NCI-H748 treated with DMSO at 0.1 percent for 48 hours (cell line): ENCODE measurements around the gene SLC25A14.
"Not testable (repeated sequence)": the region's sequence is repeated elsewhere in the genome, so short reads cannot be mapped to it uniquely, and the experiment has no call there.

Experiments
- DNase-seq: peaks from one replicate; lab custom pipeline; 2025; lab: John Stamatoyannopoulos, UW

Gene SLC25A14

GRCh38 chrX:130339408-130340222 lies at the start of gene SLC25A14:
TSS of gene SLC25A14 (plus strand) at chrX:130339919. CDS start at chrX:130340279, 360 bp downstream.
- peak; percentile 55 for DNase-seq

GRCh38 chrX:130295519-130296296 lies 44.0 kb upstream of the SLC25A14 start:
- no peak for DNase-seq

- DNase-seq: no peak
These were observed 43.4 kb upstream of the SLC25A14 start for GRCh38 chrX:130296297-130296678.

- no peak for DNase-seq
These were observed 43.0 kb upstream of the SLC25A14 start for GRCh38 chrX:130296743-130297142.

GRCh38 chrX:130299279-130300009 lies 40.3 kb upstream of the SLC25A14 start:
- peak; percentile 19 for DNase-seq

GRCh38 chrX:130300010-130300282 lies 39.8 kb upstream of the SLC25A14 start:
- no peak for DNase-seq

GRCh38 chrX:130301405-130301804 lies 38.3 kb upstream of the SLC25A14 start:
- no peak for DNase-seq

GRCh38 chrX:130301977-130302376 lies 37.7 kb upstream of the SLC25A14 start:
- DNase-seq: no peak

GRCh38 chrX:130304587-130305368 lies 34.9 kb upstream of the SLC25A14 start:
- DNase-seq: no peak

- DNase-seq: not testable (repeated sequence)
These were observed 19.8 kb upstream of the SLC25A14 start for GRCh38 chrX:130319886-130320285.

GRCh38 chrX:130321550-130321949 lies 18.2 kb upstream of the SLC25A14 start:
- DNase-seq: no peak

- DNase-seq: no peak
These were observed 9.6 kb upstream of the SLC25A14 start for GRCh38 chrX:130330146-130330545.

- peak; percentile 49 for DNase-seq
These were observed 9.0 kb upstream of the SLC25A14 start for GRCh38 chrX:130330706-130331105.

GRCh38 chrX:130336531-130336930 lies 3.2 kb upstream of the SLC25A14 start:
- DNase-seq: no peak

- not testable (repeated sequence) for DNase-seq
These were observed 850 bp upstream of the SLC25A14 start for GRCh38 chrX:130338869-130339268.

GRCh38 chrX:130340271-130340670 lies 552 bp downstream of the SLC25A14 start:
- peak; percentile 8 for DNase-seq

GRCh38 chrX:130343411-130343810 lies 3.7 kb downstream of the SLC25A14 start:
- no peak for DNase-seq

- no peak for DNase-seq
These were observed 7.6 kb downstream of the SLC25A14 start for GRCh38 chrX:130347321-130347720.

GRCh38 chrX:130351567-130351966 lies 11.8 kb downstream of the SLC25A14 start:
- no peak for DNase-seq

GRCh38 chrX:130352050-130352449 lies 12.3 kb downstream of the SLC25A14 start:
- not testable (repeated sequence) for DNase-seq

- no peak for DNase-seq
These were observed 36.4 kb downstream of the SLC25A14 start for GRCh38 chrX:130376077-130376476.
